ENCODE measurements around the gene TP53AIP1. TPM values are rescaled to one million over a fixed set of nuclear protein-coding genes. Genes with fewer than 3 reads are reported as not detected.

Gene TP53AIP1
- total RNA-seq, 1 donor from 2014 or later: 0.17 TPM

DNA sequence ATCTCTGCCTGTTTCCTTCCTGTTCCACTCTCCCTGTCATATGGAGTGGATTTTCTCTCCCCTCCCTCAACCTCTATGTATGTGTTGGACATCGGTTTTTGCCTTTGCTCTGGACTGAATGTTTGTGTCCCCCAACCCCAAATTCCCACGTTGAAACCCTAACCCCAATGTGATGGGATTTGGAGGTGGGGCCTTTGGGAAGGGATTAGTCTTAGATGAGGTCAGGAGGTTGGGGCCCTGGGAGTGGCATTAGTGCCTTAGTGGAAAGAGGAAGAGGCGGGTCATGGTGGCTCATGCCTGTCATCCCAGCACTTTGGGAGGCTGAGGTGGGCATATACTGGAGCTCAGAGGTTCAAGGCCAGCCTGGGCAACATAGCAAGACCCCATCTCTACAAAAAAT lies 11.6 kb downstream of the TP53AIP1 start:
- peaks cover 2% of the 10 kb centered on the region for H3K36me3 Mint-ChIP-seq (ENCODE audit: low read depth)
- H3K4me1 Mint-ChIP-seq (ENCODE audit: low read depth): peaks cover 7% of the 10 kb centered on the region
- TF ChIP-seq, protein P1, sequence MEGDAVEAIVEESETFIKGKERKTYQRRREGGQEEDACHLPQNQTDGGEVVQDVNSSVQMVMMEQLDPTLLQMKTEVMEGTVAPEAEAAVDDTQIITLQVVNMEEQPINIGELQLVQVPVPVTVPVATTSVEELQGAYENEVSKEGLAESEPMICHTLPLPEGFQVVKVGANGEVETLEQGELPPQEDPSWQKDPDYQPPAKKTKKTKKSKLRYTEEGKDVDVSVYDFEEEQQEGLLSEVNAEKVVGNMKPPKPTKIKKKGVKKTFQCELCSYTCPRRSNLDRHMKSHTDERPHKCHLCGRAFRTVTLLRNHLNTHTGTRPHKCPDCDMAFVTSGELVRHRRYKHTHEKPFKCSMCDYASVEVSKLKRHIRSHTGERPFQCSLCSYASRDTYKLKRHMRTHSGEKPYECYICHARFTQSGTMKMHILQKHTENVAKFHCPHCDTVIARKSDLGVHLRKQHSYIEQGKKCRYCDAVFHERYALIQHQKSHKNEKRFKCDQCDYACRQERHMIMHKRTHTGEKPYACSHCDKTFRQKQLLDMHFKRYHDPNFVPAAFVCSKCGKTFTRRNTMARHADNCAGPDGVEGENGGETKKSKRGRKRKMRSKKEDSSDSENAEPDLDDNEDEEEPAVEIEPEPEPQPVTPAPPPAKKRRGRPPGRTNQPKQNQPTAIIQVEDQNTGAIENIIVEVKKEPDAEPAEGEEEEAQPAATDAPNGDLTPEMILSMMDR (IDR thresholded peaks at IDR 0.05): no peak
- DNase-seq (ENCODE audit: low spot score): no peak
- H3K27me3 Mint-ChIP-seq (ENCODE audit: low read depth): peaks cover 24% of the 10 kb centered on the region
- no peaks in the 10 kb centered on the region for H3K9me3 Mint-ChIP-seq (ENCODE audit: low read depth)
- H3K4me3 Mint-ChIP-seq (ENCODE audit: unreplicated experiment): no peak overlapping the region
- peak overlapping the region; percentile 27 for H3K27ac Mint-ChIP-seq (ENCODE audit: unreplicated experiment)

DNA sequence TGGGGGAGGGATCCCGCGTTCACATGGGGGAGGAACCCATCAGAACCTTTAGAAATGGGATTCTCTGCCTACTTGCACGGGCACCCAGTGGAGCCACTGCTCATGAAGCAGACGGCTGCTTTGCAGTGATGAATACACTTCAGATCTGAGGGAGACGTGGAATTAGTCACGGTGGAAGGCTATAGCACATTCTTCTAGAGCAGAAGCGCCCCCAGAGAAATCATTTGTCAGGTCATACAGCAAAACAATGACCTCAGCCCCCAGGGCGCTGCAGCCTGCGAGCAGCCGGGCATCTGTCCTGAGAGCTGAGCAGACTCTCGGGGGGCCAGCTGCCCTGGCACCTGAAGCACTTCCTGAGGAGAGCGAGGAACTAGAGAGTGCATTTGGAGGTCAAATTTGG lies 12.7 kb downstream of the TP53AIP1 start:
- TF ChIP-seq, protein P1 (IDR thresholded peaks at IDR 0.05): no peak
- Mint-ChIP-seq H3K9me3 (ENCODE audit: low read depth) (no peaks in the 10 kb centered on the region), H3K27me3 (ENCODE audit: low read depth) (peaks cover 30% of the 10 kb centered on the region), H3K36me3 (ENCODE audit: low read depth) (peaks cover 2% of the 10 kb centered on the region), H3K27ac (ENCODE audit: unreplicated experiment) (no peak overlapping the region), H3K4me1 (ENCODE audit: low read depth) (peaks cover 7% of the 10 kb centered on the region), H3K4me3 (ENCODE audit: unreplicated experiment) (no peak overlapping the region)
- DNase-seq (ENCODE audit: low spot score): no peak

DNA sequence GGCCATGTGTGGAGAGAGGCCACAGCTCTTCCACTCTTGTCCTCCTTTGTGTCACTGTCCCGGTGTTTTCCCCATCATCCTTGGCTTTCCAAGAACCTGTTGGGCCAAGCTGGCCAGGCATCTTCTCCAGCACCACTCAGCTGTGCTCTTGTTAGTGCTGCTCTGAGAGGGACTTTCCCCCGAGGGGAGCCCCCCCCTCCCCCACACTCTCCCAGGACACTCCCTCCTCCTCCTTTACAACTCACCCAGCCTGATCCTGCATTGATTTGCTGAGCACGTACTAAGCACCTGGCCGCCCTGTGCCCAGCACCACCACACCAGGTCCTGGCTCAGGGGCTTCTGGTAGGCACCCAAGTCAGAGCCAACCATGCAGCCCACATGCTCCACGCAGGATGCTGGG lies 13.2 kb downstream of the TP53AIP1 start:
- TF ChIP-seq, protein P1 (IDR thresholded peaks at IDR 0.05): no peak
- H3K36me3 Mint-ChIP-seq (ENCODE audit: low read depth): peaks cover 2% of the 10 kb centered on the region
- peaks cover 31% of the 10 kb centered on the region for H3K27me3 Mint-ChIP-seq (ENCODE audit: low read depth)
- H3K4me1 Mint-ChIP-seq (ENCODE audit: low read depth): peaks cover 7% of the 10 kb centered on the region
- no peak overlapping the region for H3K4me3 Mint-ChIP-seq (ENCODE audit: unreplicated experiment)
- H3K27ac Mint-ChIP-seq (ENCODE audit: unreplicated experiment): peak overlapping the region; percentile 49
- no peak for DNase-seq (ENCODE audit: low spot score)
- no peaks in the 10 kb centered on the region for H3K9me3 Mint-ChIP-seq (ENCODE audit: low read depth)

DNA sequence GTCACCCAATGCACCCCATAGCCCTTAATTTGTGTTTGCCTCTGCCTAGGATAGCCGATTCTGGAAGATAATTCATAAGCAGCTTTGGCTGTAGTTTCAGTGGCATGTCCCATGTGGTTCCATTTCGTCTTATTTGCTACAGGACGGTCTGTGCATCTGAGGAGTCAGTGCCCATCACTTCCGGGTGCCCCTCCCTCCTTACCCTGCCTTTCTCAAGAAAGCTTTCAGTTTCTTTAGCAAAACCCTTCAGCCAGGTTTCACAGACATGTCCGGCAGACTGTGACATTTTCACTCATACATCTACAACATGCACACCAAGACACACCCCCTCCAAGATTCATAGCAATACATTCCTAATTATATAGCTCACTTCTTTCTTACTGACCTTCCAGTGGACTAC lies 14.3 kb downstream of the TP53AIP1 start:
- Mint-ChIP-seq H3K27ac (ENCODE audit: unreplicated experiment) (no peak overlapping the region), H3K36me3 (ENCODE audit: low read depth) (peaks cover 2% of the 10 kb centered on the region), H3K27me3 (ENCODE audit: low read depth) (peaks cover 31% of the 10 kb centered on the region), H3K4me3 (ENCODE audit: unreplicated experiment) (no peak overlapping the region), H3K9me3 (ENCODE audit: low read depth) (no peaks in the 10 kb centered on the region), H3K4me1 (ENCODE audit: low read depth) (peaks cover 7% of the 10 kb centered on the region)
- no peak for DNase-seq (ENCODE audit: low spot score)
- TF ChIP-seq, protein P1 (IDR thresholded peaks at IDR 0.05): no peak

DNA sequence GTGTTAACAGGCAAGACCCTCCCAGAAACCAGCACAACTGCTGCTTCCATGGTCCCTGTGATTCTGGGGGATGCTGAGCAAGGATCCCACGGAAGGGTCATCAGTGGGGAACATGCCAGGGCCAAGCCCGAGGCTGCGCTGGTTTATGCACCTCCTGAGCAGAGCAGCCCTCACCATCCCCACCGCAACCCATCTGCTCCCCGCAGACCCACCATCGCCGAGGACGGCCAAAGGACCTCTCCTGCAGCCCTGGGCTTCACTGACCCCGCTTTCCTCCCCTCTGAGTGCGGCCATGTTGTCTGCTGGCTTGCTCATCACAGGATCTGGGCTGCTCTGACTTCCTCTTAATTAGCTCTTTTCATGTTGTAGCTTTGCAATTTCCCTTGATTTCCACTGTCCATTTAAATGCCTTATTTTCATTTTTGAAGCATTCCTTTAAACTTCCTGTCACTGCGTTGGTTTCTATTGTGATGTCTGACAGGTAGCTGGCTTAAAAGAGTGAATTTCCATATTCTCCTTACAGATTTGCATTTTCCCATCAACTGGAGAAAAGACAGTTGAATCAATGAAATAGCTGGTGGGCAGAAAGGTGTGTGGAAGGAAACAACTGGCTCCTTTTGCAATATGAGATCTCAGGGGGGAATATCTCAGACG lies 14.9 kb downstream of the TP53AIP1 start:
- Mint-ChIP-seq H3K27ac (ENCODE audit: unreplicated experiment) (no peak overlapping the region), H3K27me3 (ENCODE audit: low read depth) (peaks cover 31% of the 10 kb centered on the region), H3K36me3 (ENCODE audit: low read depth) (peaks cover 2% of the 10 kb centered on the region), H3K4me1 (ENCODE audit: low read depth) (peaks cover 7% of the 10 kb centered on the region), H3K4me3 (ENCODE audit: unreplicated experiment) (no peak overlapping the region), H3K9me3 (ENCODE audit: low read depth) (no peaks in the 10 kb centered on the region)
- TF ChIP-seq, protein P1 (IDR thresholded peaks at IDR 0.05): no peak
- DNase-seq (ENCODE audit: low spot score): no peak

Measured in chondrocyte (in vitro differentiated cells).